Measurements from ENCODE around the gene ITPKB.

- TF ChIP-seq POLR2AphosphoS5 (IDR thresholded peaks at IDR 0.05; ENCODE audit: low read depth) (no peak), CTCF (conservative IDR thresholded peaks at IDR 0.05; ENCODE audit: low read depth in 2 of 2) (no peak), EZH2phosphoT487 (IDR thresholded peaks at IDR 0.05; ENCODE audit: unreplicated experiment) (no peak)
Measured at GRCh38 chr1:226605318-226605950, 133.6 kb downstream of the ITPKB start.

Data from GM23338 (cell line).